ENCODE measurements around the gene VSTM2B.

VSTM2B gene

DNA sequence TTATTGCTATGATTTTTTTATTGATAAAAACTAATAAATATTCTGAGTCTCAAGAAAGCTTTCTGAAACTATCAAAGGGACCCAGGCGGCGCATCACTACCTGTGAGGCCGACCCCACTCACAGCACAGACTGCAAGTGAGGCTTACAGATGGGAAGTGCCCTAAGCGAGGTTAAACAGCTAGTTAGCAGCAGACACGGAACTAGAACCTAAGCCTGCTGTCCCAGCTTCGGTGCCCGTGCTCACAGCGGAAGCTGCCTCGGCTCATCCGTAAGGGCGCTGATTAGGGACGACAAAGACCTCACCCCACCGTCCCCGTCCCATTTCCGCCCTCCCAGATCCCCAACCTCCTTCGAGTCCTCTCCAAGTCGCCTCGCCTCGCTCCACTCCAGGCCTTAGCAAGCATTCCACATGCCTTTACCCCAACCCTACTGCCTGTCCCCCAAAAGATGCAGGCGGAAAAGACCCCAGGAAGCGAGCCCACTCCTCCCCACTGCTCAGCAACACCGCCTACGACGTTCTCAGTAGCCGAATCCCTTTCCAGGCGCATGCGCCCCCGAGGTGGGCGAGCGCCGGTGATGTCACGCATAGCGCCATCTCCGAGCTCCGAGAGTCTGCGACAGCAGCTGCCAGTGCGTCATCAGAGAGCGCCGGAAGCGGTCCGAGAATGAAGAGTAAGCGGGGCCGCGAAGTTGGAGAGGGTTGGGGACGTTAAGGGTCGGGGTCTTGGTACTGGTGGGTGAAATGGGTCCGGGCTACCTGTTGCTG lies 80.0 kb downstream of the VSTM2B start, which contains the start of gene POP4:
Gene POP4, plus strand, starts transcription at position 631 of the 767 bp plus-strand sequence. Its CDS starts 36 bp downstream, at position 667.
- peak; percentile 97 to 99 for DNase-seq

DNA sequence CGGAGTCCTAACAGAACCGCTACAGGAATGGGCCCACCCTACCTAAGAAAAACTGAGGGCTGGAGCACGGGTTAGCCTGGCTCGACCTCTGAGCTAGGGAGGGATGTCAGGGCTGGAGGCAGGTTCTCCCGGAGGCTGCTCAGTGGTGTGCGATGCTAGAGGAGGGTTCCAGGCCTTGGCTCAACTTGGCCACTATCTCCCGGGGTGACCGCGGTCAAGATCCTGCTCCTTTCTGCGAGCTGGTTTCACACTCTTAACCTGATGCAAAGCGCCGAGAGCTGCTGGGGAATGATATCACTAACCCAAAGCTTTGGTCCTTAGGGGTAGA lies 80.6 kb downstream of the VSTM2B start:
- DNase-seq = no peak

DNA sequence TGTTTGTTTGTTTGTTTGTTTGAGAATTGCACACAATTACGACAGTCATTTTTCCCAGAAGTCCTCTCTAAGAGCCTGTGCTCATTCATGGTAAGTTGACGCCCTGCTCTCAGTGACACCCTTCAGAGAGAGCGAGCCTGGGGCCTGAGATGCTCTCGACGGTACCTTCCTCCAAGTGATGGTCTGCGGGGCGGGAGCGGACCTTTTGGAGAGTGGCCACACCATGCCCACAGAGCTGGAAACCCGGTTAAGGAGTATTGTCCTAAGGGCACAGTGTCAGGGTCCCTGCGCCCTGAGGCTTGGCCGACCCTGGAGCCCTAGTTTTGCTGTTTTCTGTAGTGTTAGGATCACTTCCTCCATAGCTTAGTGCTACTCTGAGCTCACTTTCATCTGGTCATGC lies 83.8 kb downstream of the VSTM2B start:
- DNase-seq = no peak

DNA sequence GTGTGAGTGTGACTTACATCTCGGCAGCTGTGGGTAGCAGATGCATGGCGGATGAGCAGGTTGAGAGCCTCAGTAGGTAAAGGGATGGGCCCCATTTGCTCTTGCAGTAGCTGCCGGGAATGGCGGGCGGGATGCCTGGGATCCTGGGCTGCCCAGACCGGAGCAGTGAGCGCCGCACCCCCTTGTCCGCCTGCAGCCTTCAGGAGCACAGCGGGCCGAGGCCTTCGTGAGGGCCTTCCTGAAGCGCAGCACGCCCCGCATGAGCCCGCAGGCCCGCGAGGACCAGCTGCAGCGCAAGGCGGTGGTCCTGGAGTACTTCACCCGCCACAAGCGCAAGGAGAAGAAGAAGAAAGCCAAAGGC lies 84.4 kb downstream of the VSTM2B start:
- DNase-seq = no peak

DNA sequence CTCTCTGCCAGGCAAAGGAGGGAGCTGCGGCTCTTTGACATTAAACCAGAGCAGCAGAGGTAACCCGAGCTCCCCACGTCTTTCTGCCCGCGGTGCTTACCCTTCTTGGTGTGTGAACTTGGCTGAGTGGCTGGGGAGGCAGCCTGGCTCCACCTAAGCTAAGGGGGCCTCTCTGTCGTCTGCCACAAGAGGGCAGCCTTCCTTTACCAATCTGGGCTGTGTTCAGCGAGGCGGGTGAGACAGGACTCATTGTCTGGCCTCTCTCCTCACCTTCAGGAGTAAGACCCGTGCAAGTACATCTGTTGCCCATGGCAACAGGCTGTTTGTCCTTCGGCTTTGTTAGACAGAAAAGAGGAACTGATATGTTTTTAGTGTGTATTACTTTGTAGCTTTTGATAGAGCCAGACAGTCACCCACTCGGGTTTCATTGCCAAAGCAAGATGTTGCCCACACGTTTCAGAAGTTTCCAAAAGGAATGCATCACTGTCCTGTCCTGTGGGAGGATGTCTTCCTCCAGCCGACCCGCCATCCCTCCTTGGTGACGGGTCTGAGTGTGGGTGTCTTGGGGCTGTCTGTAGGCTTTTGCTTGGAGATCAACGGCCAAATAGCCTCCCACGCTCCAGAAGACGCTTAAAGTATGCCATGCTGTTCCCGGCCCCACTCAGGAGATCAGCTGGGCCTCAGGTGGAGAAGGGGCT lies 84.9 kb downstream of the VSTM2B start:
- DNase-seq = peak; percentile 58 to 75

DNA sequence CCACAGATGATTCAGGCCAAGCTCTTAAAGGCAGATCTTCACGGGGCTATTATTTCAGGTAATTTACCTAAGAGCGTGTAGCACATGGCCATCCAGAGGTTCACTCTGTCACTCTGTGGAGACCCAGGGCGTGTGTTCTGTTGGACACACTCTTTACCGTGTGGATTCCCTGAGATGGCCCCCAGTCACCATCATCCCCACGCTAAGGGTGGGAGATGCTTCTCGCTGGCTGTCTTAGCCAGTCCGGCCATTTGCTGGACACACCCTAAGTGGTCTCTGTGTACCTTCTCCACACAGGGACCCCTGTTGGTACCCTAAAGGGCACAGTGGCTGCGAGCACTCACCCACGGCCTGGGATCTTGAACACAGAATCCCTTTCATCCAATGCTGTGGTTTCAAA lies 86.3 kb downstream of the VSTM2B start:
- DNase-seq = no peak

DNA sequence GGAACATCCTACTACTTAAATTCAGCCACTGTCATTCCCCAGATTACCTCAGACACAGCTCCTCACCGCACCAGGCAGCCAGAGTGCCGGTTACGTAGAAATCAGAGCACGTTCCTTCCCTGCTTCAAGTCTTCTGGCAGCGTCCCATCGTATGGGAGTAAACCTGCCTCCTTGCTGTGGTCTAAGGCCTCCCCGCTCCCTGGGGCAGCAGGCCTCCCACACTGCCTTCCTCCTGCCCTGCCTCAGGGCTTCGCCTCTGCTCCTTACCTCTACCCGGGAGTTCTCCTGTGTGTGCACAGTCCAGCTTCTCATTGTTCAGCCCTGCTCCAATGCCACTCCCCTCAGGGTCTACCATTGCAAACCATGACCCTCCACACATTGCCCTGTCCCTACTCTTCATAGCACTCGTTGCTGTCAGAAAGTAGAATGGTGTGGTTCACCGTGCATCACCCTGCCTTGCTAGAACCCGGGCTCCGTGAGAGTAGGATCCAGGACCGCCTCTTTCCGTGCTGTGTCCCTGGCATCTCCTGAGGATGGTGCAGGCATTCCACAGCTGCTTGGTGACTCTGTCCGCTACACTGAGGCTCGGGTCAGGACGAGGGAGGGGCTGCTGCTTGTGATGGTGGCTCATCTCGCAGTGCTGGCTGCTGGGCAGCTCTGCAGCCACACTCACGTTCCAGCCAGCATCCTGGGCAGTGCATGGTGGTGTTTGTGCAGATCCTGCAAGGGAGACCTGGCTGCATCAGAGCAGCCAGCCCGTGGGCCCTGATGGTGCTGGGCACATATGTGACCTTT lies 87.2 kb downstream of the VSTM2B start:
- no peak for DNase-seq

DNA sequence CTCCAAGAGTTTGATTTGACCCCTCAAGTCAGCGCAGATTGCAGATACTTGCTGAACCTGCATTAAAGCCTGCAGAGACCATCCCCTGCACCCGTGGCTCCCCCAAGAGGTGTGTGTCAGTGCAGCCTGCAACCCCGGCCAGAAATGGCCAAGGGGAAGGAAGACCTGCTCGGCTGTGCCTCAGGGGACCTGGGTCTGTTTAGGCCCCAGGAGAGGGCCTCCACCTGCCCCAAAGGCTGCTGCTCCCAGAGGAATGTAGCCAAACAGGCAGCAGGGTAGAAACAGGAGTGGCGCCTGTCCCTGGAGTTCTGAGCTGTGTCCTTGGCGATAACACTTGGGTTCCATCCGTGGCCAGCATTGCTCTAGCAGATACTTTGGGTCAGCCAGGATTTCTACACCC lies 88.3 kb downstream of the VSTM2B start:
- DNase-seq = no peak

Measured in NCI-H446 (cell line).